CD4-positive, alpha-beta T cell treated with Interleukin-21 for 1 hour (primary cell): ENCODE measurements around the gene FAR2.
"Not testable (repeated sequence)": the region's sequence is repeated elsewhere in the genome, so short reads cannot be mapped to it uniquely, and the experiment has no call there.

Experiments used
- DNase-seq: peaks from one replicate; pipeline ENCODE4 v3.0.0-alpha.2; 2020

The FAR2 gene

GRCh38 chr12:29155079-29155478, 6.0 kb downstream of the FAR2 start:
- no peak for DNase-seq

GRCh38 chr12:29157486-29157946, 8.4 kb downstream of the FAR2 start:
- no peak for DNase-seq

GRCh38 chr12:29158115-29158763, 9.2 kb downstream of the FAR2 start:
- DNase-seq: no peak

GRCh38 chr12:29159661-29160060, 10.6 kb downstream of the FAR2 start:
- DNase-seq: no peak

- peak; percentile 22 for DNase-seq
These were observed 11.2 kb downstream of the FAR2 start for GRCh38 chr12:29160230-29160629.

GRCh38 chr12:29163146-29163545, 14.1 kb downstream of the FAR2 start:
- DNase-seq: no peak

GRCh38 chr12:29164477-29165393, 15.7 kb downstream of the FAR2 start:
- DNase-seq: peak; percentile 37

GRCh38 chr12:29167445-29167844, 18.4 kb downstream of the FAR2 start:
- DNase-seq: no peak

- no peak for DNase-seq
These were observed 18.9 kb downstream of the FAR2 start for GRCh38 chr12:29167988-29168387.

GRCh38 chr12:29169978-29170377, 20.9 kb downstream of the FAR2 start:
- not testable (repeated sequence) for DNase-seq

- not testable (repeated sequence) for DNase-seq
These were observed 21.5 kb downstream of the FAR2 start for GRCh38 chr12:29170478-29171084.

GRCh38 chr12:29171421-29172258, 22.6 kb downstream of the FAR2 start:
- DNase-seq: no peak

- DNase-seq: no peak
These were observed 27.9 kb downstream of the FAR2 start for GRCh38 chr12:29176941-29177340.

- not testable (repeated sequence) for DNase-seq
These were observed 33.2 kb downstream of the FAR2 start for GRCh38 chr12:29182247-29182646.

- no peak for DNase-seq
These were observed 38.7 kb downstream of the FAR2 start for GRCh38 chr12:29187756-29188155.

GRCh38 chr12:29191267-29191850, 42.3 kb downstream of the FAR2 start:
- no peak for DNase-seq

- DNase-seq: no peak
These were observed 49.8 kb downstream of the FAR2 start for GRCh38 chr12:29198901-29199300.

GRCh38 chr12:29200586-29200985, 51.5 kb downstream of the FAR2 start:
- no peak for DNase-seq

GRCh38 chr12:29201296-29201695, 52.2 kb downstream of the FAR2 start:
- DNase-seq: no peak

- no peak for DNase-seq
These were observed 52.7 kb downstream of the FAR2 start for GRCh38 chr12:29201746-29202145.

GRCh38 chr12:29204521-29204920, 55.4 kb downstream of the FAR2 start:
- peak; percentile 5 for DNase-seq

- no peak for DNase-seq
These were observed 58.0 kb downstream of the FAR2 start for GRCh38 chr12:29207120-29207519.
